Coronary artery (tissue), 2 donors: ENCODE results near the gene BHLHE23.

ENCODE experiments used
- DNase-seq: peaks from one replicate; pipeline ENCODE4 v3.0.0-alpha.2; 2017; ENCODE audit warnings: low spot score
- H3K27ac ChIP-seq, 2 donors: fragments of 200-600 bp; sonication (generic); one replicate each; pipeline ENCODE4 v1.5.1; 2016 to 2019
- H3K4me3 ChIP-seq: fragments of 200-600 bp; sonication (generic); 2 replicates; pipeline ENCODE4 v1.5.1; 2016; ENCODE audit warnings: mild to moderate bottlenecking, moderate library complexity
- TF ChIP-seq, protein P1 (sequence below): fragments of 200-600 bp; sonication (generic); IDR thresholded peaks from one replicate; pipeline ENCODE4 v1.5.1; 2019; ENCODE audit warnings: antibody characterized with exemption

The BHLHE23 gene

DNA sequence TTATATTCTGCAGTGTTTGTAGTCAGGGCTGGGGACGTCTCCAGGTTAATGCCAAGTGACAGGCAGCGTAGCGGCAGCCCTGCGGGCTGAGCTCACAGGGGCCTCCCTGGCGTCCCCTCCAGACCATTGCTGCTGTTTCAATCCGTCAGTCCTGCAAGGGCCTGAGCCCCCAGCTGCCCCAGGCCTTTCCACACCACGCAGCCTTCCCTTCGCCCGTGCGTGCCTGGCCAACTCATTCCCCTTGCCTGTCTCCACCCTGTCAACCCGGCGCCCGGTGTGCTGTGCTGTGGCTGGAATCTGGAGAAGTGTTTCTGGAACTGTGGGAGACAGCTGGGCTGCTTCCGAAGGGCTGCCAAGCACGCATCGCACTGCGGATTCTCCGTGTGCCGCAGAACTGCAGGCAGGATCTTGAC, 11.9 kb downstream of the BHLHE23 start:
- Histone ChIP-seq H3K4me3 (no peak overlapping the region), H3K27ac (no peak overlapping the region)
- DNase-seq = no peak
- TF ChIP-seq, protein P1, sequence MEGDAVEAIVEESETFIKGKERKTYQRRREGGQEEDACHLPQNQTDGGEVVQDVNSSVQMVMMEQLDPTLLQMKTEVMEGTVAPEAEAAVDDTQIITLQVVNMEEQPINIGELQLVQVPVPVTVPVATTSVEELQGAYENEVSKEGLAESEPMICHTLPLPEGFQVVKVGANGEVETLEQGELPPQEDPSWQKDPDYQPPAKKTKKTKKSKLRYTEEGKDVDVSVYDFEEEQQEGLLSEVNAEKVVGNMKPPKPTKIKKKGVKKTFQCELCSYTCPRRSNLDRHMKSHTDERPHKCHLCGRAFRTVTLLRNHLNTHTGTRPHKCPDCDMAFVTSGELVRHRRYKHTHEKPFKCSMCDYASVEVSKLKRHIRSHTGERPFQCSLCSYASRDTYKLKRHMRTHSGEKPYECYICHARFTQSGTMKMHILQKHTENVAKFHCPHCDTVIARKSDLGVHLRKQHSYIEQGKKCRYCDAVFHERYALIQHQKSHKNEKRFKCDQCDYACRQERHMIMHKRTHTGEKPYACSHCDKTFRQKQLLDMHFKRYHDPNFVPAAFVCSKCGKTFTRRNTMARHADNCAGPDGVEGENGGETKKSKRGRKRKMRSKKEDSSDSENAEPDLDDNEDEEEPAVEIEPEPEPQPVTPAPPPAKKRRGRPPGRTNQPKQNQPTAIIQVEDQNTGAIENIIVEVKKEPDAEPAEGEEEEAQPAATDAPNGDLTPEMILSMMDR = no peak

DNA sequence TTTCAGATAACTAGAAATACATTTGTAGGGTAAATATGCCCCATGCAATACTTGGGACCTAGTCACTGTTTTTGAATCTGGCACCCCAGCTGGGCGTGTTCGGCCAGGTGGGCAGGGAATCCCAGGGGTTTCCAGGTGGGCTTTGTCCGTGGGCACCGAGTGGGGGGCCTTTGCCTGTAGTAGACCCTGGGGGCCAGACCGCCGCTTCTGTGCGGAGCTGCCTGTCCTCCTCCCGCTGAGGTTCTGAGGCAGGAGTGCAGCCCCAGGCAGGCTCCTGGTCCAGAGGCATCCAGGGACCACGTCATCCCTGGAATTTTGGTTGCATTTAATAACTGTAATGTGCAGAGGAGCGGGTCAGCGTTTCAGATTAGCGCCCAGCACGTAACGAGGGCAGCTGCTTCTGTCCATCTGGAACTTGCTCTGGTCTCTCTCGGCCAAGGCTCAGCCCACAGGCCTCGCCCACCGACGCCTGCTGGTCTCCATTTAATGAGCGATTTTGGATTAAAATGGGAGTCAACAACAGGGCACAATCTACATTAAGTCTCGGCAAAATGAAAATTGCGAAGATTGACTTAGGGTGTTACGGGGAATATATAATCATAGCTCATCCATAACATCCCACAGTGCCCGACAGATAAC, 12.8 kb downstream of the BHLHE23 start:
- H3K27ac ChIP-seq = no peak overlapping the region
- no peak for DNase-seq
- TF ChIP-seq, protein P1 = no peak

DNA sequence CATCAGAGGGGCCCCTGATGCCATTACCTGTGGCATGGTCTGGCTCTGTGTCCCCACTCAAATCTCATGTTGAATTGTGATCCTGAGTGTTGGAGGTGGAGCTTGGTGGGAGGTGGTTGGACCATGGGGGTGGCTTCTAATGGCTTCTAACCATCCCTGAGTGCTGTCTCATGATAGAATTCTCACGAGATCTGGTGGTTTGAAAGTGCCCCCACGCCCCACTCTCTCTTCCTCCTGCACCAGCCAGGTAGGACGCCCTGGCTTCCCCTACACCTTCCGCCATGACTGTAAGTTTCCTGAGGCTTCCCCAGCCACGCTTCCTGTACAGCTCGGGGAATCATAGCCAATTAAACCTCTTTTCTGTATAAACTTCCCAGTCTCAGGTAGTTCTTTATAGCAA, 14.9 kb downstream of the BHLHE23 start:
- TF ChIP-seq, protein P1 = no peak
- Histone ChIP-seq H3K27ac (no peak overlapping the region), H3K4me3 (no peak overlapping the region)
- no peak for DNase-seq

More for the DNA sequence above, 12.8 kb downstream of the BHLHE23 start:
- no peak overlapping the region for H3K4me3 ChIP-seq

DNA sequence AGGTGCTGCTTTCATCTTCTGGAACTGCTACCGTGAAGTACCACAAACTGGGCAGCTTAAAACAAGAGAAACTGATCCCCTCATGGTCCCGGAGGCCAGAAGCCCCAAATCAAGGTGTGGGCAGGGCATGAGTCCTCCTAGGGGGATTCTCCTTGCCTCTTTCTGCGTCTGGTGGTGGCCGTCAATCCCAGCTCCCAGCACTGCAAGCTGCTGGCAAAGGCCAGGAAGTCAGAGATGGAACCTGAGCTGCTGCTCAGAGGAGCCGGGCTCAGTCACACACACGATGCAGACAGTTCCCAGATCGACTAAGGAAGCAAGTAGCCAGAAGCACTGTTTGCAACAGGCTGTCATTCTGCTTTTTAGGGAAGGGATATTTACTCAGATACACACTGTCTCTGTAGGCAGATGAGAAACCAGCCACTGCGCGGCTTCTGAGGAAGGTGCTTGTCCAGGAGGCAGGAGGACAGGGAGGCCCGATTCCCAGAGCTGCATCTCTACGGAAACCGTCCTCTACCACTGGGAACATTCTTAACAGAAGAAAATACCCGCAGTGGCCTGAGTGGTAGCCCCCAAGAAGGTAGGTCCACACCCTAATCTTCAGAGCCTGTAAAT, 15.5 kb downstream of the BHLHE23 start:
- Histone ChIP-seq H3K4me3 (no peak overlapping the region), H3K27ac (no peak overlapping the region)
- no peak for DNase-seq
- TF ChIP-seq, protein P1 = no peak

DNA sequence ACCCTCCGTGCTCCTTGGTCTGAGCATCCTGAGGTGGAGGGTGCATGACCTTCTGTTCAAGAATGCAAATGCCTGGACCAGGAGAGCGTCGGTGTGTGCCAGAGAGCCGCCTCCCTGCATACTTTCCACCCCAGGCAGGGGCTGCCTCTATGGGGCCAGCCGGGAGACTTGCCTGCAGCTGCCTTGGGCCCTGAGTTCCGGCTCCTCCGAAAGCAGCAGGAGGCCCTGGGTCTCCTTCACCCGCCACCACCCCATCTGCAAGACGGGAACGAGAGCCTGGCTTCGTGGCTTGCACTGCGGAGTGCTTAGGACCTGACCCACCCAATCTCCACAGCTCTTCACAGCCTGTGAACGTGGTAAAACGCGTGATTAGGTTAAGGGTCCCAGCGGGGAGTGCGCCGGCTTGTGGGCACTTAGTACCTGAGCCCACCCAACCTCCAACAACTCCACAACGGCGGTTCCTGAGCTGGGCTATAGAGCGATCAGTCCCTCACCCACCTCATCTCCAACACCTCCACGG, 16.4 kb downstream of the BHLHE23 start:
- no peak overlapping the region for H3K4me3 ChIP-seq
- DNase-seq = no peak
- no peak overlapping the region for H3K27ac ChIP-seq
- TF ChIP-seq, protein P1 = no peak

DNA sequence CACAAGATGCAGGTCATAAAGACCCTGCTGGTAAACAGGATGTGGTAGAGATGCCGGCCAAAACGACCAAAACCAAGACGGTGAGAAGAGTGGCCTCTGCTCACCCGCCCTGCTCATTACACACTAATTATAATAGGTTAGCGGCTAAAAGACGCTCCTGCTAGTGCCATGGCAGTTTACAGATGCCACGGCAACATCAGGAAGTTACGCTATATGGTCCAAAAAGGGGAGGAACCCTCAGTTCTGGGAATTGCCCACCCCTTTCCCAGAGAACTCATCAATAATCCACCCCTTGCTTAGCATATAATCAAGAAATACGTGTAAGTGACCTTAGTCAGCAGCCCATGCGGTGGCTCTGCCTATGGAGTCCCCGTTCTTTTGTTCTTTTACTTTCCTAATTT, 17.6 kb downstream of the BHLHE23 start:
- no peak overlapping the region for H3K4me3 ChIP-seq
- TF ChIP-seq, protein P1 = no peak
- H3K27ac ChIP-seq = no peak overlapping the region
- DNase-seq = no peak

DNA sequence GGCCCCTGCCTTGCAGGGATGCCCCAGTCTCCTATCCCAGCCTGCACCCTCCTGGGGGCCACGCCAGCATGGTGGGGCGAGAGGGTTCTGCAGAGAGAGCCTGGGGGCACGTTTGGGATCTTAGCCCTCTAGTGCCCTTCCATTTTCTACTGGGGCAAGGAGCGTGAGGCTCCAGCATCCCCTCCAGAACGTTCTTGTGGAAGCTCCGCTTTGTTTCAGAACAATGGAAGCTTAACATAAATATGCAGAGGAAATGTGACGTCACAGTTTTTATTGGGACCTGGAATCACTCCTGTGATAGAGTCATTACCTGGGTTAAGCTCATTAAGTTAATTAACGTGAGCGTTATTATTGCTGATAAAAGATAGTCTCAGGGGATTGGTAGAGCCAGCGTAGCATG, 19.6 kb downstream of the BHLHE23 start:
- Histone ChIP-seq H3K27ac (no peak overlapping the region), H3K4me3 (no peak overlapping the region)
- TF ChIP-seq, protein P1 = no peak
- no peak for DNase-seq
